RPMI7951 (cell line): Measurements from ENCODE around the gene INSIG2. TPM values are rescaled to one million over a fixed set of nuclear protein-coding genes. Genes with fewer than 3 reads are reported as not detected.

Source experiments
- DNase-seq: peaks from one replicate; pipeline ENCODE4 v3.0.0-alpha.2; 2012; ENCODE audit warnings: low read depth
- total RNA-seq: library from RNA; depleted of rRNA; stranded (reverse); fragments of >200 nt; shearing (Covaris generic); gene quantifications from 2 replicates; pipeline ENCODE4 v1.2.3, GENCODE V29; 2014; rRNA removed

INSIG2 gene
- total RNA-seq, result 10.8 and 13.0 TPM in 2 replicates

DNA sequence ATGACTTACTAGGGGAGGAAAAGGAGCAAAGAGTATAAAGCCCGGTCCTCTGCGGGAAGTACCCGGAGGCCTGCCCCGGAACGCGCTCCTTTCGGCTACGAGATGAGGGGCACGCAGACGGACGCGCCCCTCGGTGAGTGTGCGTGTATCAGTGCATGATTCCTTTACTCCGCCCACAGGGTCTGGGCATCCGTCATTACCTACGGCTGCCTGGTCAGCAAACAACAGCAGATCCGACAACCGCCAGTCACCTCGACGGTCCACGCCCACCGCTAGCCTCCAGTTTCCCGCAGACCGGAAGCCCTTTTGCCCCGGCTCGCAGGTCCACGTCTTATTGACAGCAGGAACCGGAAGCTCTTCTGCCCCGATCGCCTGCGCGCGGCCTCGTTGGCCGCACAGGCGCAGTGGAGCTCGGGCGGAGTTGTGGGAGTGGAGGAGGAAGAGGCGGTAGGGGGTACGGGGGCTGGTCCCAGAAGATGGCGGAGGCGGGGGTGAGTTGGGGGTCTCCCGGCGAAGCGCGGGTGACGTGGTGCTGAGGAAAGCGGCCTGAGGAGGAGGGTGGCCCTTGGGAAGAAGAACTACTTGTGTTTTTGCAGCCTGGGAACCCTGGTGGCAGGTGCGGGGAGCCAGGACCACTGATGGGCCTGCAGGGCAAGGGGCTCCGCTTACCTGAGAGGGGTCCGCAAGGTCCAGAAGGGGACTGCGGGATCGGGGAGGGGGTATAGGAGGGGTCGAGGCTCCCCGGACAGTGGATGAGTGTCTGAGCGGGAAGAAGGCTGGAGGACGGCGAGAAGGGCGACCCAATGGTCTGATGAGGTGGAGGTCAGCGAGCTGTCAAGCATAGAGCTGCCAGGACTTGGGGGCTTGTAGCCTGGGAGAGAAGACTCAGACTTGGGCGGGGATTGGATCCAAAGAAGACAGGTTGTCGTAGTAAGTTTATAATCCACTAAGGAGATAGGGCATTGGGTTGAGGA, at the start of gene INSIG2:
TSS of gene INSIG2 (plus strand) at position 421 of the 974 bp plus-strand sequence. CDS start 8,086 bp downstream, outside the sequence.
- peak; percentile 98 for DNase-seq

DNA sequence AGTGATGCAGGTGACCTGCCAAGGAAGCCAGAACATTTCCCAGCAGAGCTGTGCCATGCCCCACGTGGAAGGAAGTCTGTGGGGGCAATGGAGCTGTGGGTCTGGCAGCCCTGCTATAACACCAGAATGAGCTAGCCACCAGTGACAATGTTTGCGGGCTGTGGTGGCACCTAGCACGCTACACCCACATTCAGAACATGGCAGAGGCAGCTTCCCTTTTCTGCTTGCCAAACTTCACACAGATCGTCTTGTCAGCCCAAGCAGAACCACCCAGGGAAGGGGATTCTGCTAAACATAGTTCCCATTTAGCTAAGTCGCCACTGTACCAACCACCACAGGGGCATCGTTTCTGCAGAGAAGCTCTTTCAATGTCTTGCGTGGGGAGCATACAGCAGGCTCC, 47.4 kb upstream of the INSIG2 start:
- DNase-seq, result no peak

DNA sequence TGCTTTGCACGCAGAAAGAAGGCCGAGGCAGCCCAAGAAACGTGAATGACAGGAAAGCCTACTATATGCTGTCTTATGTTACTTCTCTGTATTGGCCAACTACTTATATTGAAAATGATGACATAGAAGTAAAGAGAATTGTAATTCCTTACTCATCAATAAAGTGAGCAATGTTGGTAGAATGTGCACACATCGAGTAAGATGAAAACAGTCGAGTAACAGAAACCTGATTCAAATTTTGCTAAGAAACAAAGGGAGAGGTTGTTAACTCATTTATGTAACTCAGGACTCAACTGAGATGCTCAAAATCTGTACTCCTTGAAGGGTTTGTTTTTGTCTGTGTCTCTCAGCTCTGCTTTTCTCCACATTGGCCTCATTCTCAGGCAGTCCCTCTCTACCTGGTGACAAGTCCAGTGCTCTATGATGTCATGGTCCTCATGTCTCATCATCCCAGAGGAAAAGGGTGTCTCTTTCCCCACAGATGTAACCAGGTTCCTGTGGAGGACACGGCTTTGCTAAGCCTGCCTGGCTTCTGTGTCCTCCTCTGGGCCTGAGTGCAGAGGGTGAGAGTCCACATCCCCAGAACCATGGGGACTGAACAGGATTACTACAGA, 44.1 kb upstream of the INSIG2 start:
- no peak for DNase-seq

DNA sequence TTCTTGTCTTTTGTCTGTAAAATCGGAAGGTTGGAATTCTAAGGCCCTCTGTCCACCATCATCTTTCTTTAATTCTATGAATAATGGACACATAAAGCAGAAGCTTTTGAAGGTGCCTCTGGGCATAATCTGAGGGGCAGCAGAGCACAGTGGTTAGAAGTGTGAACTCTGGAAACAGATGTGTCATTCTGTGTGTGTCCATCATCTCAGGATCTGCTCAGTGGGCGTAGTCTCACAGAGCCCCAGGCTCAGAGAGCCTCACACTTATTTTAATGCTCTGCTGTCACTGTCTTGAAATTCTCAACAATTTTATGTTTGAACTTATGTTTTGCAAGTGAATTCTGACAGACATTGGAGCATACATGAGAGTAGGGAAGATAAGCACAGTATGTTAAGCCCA, 43.4 kb upstream of the INSIG2 start:
- peak; percentile 8 for DNase-seq

GRCh38 chr2:118045286-118045685, 43.0 kb upstream of the INSIG2 start:
- DNase-seq, result no peak

DNA sequence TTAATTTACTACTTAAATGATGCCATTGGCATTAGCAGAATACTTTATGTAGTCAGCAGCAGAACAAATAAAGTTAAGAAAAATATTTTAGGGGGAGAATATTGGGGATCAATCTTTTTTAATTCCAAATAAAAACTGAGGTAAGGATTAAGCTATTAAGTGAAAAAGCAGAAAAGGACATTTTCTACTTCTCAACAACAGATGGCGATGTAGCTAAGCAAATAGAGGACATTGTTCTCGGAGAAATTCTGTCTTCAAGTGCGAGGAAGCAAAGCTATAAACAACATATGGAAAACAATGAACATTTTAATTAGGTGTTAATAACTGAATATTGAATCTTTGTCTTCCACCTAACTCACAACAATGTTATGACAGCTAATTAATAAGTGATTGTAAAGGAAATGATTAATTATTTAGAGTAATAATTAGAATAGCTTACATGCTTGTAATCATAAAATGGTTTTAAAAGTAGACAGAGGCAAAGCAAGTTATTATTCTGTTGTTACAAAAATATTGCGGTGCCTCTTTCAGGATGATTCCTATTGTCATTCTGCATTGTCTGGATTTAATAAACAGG, 41.5 kb upstream of the INSIG2 start:
- DNase-seq, result peak; percentile 40

DNA sequence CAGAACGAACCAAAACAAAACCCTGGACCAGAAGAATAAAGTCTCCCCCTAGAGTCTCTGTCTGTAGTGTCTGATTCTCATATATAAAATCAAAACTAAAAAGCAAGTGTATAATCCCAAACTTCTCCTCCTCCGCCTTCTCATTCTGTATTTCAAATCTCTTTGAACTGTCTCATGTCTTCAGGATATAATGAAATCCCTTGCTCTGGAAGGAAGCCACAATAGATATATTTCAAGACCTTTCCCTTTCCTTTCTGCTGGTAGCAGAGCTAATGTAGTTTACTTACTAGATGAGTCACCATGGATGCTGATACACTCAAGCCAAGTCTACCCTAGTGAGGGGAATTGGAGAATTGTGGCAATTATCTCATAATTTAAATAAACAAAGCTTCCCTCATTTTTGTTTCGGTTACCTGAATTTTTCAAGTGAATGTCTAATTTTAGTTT, 40.9 kb upstream of the INSIG2 start:
- peak; percentile 41 for DNase-seq

DNA sequence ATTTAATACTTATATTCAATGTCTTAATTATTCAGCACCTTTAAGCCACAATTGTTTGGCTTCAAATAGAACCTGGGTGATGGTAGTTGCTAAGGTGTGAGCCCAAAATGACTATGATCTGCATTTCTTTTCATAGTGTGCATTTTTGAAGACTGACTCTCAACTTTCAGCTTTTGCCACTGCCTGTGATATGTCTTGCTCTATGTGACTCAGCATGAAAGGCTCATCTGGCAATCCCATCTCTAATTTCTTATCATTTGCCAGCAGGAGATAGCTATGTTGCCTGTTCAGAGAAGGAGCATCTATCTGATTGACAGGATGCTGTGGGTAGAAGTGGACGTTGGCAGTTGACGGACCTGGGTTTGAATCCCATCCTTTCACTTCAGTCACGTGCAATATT, 39.9 kb upstream of the INSIG2 start:
- DNase-seq, result peak; percentile 5

- DNase-seq, result no peak
Observed at GRCh38 chr2:118049140-118049815, 39.0 kb upstream of the INSIG2 start.

DNA sequence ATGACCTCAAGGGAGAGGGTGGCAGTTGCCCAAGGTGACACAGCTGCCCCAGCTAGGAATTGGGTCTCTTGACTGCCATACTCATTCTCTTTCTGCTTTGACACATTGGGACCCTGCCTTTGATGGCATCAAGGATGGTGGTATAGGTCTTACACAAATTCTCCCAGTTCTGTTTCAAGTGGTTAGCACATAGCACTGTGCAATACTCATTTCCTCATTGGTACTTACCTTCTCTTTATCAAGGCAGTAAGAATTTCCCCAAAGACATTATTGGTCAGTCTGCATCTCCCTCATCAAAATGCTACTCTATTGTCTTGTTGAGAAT, 38.5 kb upstream of the INSIG2 start:
- DNase-seq, result no peak

GRCh38 chr2:118050386-118050785, 37.9 kb upstream of the INSIG2 start:
- DNase-seq, result no peak

- DNase-seq, result no peak
Observed at GRCh38 chr2:118050974-118051373, 37.3 kb upstream of the INSIG2 start.

- DNase-seq, result no peak
Observed at GRCh38 chr2:118051826-118052358, 36.4 kb upstream of the INSIG2 start.

- no peak for DNase-seq
Observed at GRCh38 chr2:118052474-118052873, 35.8 kb upstream of the INSIG2 start.

DNA sequence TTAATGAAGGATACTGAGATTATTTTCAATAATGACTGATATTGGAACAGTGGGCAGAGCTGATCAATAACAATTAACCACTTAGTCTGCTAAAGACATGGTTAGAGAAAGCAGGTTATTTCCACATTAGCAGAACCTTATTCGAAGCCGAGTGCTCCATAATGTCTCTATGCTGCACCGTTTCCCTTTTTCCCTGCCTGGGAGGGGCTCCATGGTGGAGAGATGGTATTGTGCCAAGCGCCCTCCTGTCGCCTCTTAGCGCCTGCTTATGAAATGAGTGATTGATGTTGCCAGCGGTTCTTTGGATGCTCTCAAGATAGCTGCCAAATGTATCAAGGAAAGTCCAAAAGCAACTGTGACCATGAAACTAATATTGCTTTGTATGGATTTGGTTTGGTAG, 34.6 kb upstream of the INSIG2 start:
- no peak for DNase-seq

DNA sequence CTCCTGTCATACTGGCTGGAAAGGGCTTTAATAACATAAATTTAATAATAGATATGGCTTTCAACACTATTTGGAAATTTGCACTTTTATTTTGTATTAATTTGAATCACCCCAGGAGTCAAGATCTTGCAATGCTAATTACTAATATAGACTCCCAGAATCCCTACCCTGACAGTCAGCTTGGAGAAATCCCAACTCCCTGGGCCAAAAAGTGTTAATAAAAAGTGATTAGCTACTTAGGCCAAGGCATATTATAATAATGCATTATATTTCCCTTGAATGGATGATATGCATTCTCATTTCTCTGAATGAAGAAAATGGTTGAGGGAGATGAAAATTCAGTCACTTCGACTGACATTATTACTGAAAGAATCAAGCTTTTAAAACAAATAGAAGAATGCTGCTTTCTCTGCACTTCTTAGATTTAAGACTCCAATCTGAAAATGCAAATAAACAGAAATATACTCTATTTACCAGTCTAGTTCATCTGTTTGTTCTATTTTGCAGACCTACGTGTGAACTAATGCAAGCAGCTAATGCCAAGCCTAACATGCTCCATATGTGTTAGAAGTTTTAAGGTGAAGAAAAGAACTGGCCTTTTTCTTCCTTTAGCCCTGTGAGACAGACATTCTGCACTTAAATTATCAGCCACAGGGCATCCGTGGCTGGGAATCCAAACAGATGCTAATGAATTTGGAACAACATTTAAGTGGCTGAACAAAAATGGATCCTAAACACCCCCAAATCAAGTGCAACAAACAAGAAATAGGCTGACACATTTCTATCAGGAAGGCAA, 33.9 kb upstream of the INSIG2 start:
- no peak for DNase-seq

- no peak for DNase-seq
Observed at GRCh38 chr2:118055512-118056164, 32.6 kb upstream of the INSIG2 start.

GRCh38 chr2:118056165-118056534, 32.1 kb upstream of the INSIG2 start:
- DNase-seq, result no peak

DNA sequence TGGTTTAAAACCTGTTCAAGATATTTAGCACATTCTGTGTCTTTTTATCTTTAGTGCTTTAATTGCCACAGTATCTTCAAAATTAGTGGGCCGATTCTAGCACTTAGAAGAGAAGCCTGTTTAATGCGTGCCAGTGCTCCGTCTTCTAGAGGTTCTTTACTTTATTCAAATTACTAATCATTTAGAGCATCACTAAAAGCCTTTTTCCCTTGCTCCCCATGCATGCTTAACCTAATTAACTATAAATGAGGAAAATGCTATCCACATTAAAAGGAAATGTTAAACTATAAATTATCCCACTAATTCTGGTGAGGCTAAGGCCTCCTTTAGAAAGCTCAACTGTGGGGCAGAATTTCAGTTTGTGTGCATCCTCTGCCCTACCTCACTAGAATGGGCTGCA, 31.5 kb upstream of the INSIG2 start:
- DNase-seq, result no peak

- DNase-seq, result peak; percentile 7
Observed at GRCh38 chr2:118058951-118059350, 29.3 kb upstream of the INSIG2 start.
